GM10266 (cell line): ENCODE results near the gene KDELR3.

Source experiments
- DNase-seq: peaks from one replicate; pipeline ENCODE4 v3.0.0; 2012; ENCODE audit errors: extremely low spot score
- TF ChIP-seq, protein P1 (sequence below): IDR thresholded peaks from 2 replicates; pipeline ENCODE4 v1.5.1; 2012; ENCODE audit warnings: mild to moderate bottlenecking, low read depth; ENCODE audit not compliant: control insufficient read depth, insufficient read depth; ENCODE audit errors: missing control alignments

KDELR3 gene

GRCh38 chr22:38446018-38446601 lies 21.8 kb upstream of the KDELR3 start:
- DNase-seq: no peak
- TF ChIP-seq, protein P1, sequence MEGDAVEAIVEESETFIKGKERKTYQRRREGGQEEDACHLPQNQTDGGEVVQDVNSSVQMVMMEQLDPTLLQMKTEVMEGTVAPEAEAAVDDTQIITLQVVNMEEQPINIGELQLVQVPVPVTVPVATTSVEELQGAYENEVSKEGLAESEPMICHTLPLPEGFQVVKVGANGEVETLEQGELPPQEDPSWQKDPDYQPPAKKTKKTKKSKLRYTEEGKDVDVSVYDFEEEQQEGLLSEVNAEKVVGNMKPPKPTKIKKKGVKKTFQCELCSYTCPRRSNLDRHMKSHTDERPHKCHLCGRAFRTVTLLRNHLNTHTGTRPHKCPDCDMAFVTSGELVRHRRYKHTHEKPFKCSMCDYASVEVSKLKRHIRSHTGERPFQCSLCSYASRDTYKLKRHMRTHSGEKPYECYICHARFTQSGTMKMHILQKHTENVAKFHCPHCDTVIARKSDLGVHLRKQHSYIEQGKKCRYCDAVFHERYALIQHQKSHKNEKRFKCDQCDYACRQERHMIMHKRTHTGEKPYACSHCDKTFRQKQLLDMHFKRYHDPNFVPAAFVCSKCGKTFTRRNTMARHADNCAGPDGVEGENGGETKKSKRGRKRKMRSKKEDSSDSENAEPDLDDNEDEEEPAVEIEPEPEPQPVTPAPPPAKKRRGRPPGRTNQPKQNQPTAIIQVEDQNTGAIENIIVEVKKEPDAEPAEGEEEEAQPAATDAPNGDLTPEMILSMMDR: no peak

DNA sequence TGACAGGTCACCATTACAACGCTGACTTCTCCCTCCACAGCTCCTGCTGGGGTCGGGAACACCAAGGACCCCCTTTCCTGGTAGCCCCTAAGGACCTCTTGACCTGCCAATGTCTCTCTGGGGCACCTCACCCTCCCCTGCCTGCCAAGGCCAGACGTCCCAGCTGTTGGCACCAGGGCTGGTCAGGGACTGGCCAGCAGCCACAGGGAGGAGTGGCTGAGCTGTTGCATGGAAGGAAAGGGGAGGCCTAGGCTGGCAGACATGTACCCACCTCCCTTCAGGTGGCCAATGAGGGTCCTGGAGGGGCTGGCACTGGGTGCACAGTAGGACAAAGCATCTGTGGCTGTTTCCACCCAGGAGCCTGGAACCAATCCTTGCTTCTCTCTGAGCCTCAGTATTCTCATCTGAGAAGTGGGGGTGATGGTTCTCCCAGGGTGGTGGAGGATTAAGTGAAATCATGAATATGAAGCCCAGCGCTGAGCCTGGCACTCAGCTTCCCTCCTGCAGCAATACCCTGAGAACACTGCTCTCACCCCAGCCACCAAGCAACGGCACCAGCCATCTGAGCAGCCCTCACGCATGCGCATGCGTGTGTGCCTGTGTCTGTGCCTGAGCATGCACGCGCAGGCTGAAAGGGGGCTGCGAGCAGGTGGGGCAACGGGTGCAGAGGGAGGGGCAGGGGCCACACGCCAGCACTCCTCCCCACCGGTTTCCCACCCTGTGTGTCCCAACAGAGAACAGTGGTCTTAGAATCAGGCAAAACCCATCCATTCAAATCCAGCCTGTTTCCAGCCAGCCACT lies 18.8 kb upstream of the KDELR3 start:
- TF ChIP-seq, protein P1: no peak
- no peak for DNase-seq

GRCh38 chr22:38449776-38450175 lies 18.1 kb upstream of the KDELR3 start:
- DNase-seq: no peak
- TF ChIP-seq, protein P1: no peak

GRCh38 chr22:38450234-38450797 lies 17.6 kb upstream of the KDELR3 start:
- DNase-seq: no peak
- TF ChIP-seq, protein P1: no peak

DNA sequence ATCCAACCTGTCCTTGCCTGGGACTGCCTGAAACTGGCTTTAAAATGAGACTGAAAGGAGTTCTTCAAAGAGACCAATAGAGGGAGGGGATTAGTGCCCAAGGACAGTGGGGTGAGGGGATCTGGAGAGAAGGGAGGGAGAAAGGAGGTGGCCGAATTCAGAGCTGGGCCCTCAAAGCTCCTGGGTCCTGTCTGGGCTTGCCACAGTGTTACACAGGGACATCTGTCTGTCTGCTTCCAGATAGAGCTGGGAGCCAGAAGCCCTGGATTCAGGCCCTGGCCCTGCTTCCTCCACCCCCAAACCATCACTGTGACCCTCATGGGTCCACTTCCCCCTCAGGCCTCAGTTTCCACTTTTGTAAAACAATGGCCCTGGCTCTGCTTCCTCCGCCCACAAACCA lies 16.5 kb upstream of the KDELR3 start:
- DNase-seq: no peak
- TF ChIP-seq, protein P1: no peak

DNA sequence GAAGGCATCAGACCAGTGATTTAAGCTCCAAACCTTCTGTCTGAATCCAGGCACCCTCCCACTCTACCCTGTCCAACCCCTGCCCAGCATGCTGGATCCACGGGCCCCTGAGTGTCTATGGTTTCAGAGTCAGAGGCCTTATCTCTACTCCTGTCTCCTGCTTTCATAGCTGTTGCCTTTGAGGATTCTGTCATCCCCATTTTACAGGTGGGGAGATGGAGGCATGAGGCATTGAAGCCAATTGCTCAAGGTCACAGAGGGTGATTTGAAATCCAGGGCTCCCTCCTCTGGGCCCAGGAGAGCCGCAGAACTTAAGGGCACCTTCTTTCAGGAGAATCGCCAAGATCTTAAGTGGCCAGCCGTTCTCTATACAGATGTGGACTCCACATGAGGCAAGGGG lies 16.0 kb upstream of the KDELR3 start:
- DNase-seq: no peak
- TF ChIP-seq, protein P1: no peak

- DNase-seq: no peak
- TF ChIP-seq, protein P1: no peak
Measured at GRCh38 chr22:38452373-38453065, 15.4 kb upstream of the KDELR3 start.
